Amniotic stem cell (primary cell): ENCODE data around the gene TPP2.

ENCODE experiments used
- DNase-seq: peaks from one replicate; lab custom pipeline; 2025; lab: John Stamatoyannopoulos, UW

Gene TPP2

GRCh38 chr13:102597029-102597961 is 509 bp downstream of the TPP2 start:
- peak; percentile 1 for DNase-seq

GRCh38 chr13:102598061-102598460 is 1.3 kb downstream of the TPP2 start:
- no peak for DNase-seq

GRCh38 chr13:102599426-102600012 is 2.7 kb downstream of the TPP2 start:
- DNase-seq: no peak

- no peak for DNase-seq
Measured at GRCh38 chr13:102606537-102607309, 9.9 kb downstream of the TPP2 start.

- DNase-seq: no peak
Measured at GRCh38 chr13:102608974-102609373, 12.2 kb downstream of the TPP2 start.

- DNase-seq: no peak
Measured at GRCh38 chr13:102609696-102610095, 12.9 kb downstream of the TPP2 start.

- DNase-seq: no peak
Measured at GRCh38 chr13:102610296-102610895, 13.6 kb downstream of the TPP2 start.

- DNase-seq: no peak
Measured at GRCh38 chr13:102617697-102618350, 21.0 kb downstream of the TPP2 start.

GRCh38 chr13:102620516-102620915 is 23.7 kb downstream of the TPP2 start:
- DNase-seq: no peak

- DNase-seq: no peak
Measured at GRCh38 chr13:102626928-102627327, 30.1 kb downstream of the TPP2 start.

GRCh38 chr13:102628559-102628958 is 31.8 kb downstream of the TPP2 start:
- DNase-seq: no peak

GRCh38 chr13:102631198-102631597 is 34.4 kb downstream of the TPP2 start:
- DNase-seq: no peak

GRCh38 chr13:102638741-102639140 is 42.0 kb downstream of the TPP2 start:
- no peak for DNase-seq

GRCh38 chr13:102642029-102642428 is 45.2 kb downstream of the TPP2 start:
- DNase-seq: no peak

GRCh38 chr13:102642475-102642874 is 45.7 kb downstream of the TPP2 start:
- no peak for DNase-seq

GRCh38 chr13:102643656-102644055 is 46.9 kb downstream of the TPP2 start:
- no peak for DNase-seq

- no peak for DNase-seq
Measured at GRCh38 chr13:102645701-102646100, 48.9 kb downstream of the TPP2 start.

- no peak for DNase-seq
Measured at GRCh38 chr13:102648046-102648445, 51.3 kb downstream of the TPP2 start.

GRCh38 chr13:102650444-102650843 is 53.7 kb downstream of the TPP2 start:
- DNase-seq: no peak

GRCh38 chr13:102651392-102651791 is 54.6 kb downstream of the TPP2 start:
- DNase-seq: no peak

- no peak for DNase-seq
Measured at GRCh38 chr13:102651892-102652291, 55.1 kb downstream of the TPP2 start.

- DNase-seq: no peak
Measured at GRCh38 chr13:102654756-102655155, 58.0 kb downstream of the TPP2 start.
